H1 (cell line): ENCODE data around the gene TRIM44. TPM values are rescaled to one million over a fixed set of nuclear protein-coding genes. Genes with fewer than 3 reads are reported as not detected.

ENCODE experiments used
- KDM5A ChIP-seq: fragments of 200-600 bp; IDR thresholded peaks from 2 replicates; pipeline ENCODE4 v1.7.1; 2012; ENCODE audit warnings: mild to moderate bottlenecking, low read length, inconsistent platforms, mixed read lengths
- SUZ12 ChIP-seq: fragments of 200-600 bp; sonication (generic); IDR thresholded peaks from 2 replicates; pipeline ENCODE4 v1.6.1; 2012; ENCODE audit warnings: mild to moderate bottlenecking, inconsistent platforms, low read length, moderate library complexity, mixed read lengths
- polyA plus RNA-seq, 7 experiments: library from polyadenylated mRNA; depleted of rRNA in 3 of 7; stranded (reverse) in 5 of 7; unstranded in 2 of 7; fragments of >200 nt in 5 of 7; fragments of 200-250 nt in 2 of 7; gene quantifications; 1 replicate in 5 of 7; 2 replicates in 1 of 7; 4 replicates in 1 of 7; pipeline versions ENCODE4 v1.2.1 to v1.2.3, GENCODE V29; 2011 to 2013; ENCODE audit warnings: missing spikeins in 2 of 7, mixed read lengths in 2 of 7
- total RNA-seq: library from RNA; stranded (reverse); fragmentation: NEBNext Ultra II Directional; extraction: Animal tissue kit (Norgen Biotek cat#: 25700); gene quantifications from 2 replicates; pipeline ENCODE4 v1.2.1, GENCODE V29; 2021
- TF ChIP-seq, protein P1 (sequence below): fragments of 300-600 bp; sonication (generic); IDR thresholded peaks from 2 replicates; pipeline ENCODE4 v1.7.1; 2012; ENCODE audit warnings: low read length, moderate library complexity, mild to moderate bottlenecking, inconsistent platforms; ENCODE audit not compliant: insufficient replicate concordance

TRIM44 gene
- total and polyA plus RNA-seq, 2 of the 8 experiments (the other 6 are each of a cell fraction or from before 2014, with no cell fraction given), result 13.9 to 34.4 TPM

DNA sequence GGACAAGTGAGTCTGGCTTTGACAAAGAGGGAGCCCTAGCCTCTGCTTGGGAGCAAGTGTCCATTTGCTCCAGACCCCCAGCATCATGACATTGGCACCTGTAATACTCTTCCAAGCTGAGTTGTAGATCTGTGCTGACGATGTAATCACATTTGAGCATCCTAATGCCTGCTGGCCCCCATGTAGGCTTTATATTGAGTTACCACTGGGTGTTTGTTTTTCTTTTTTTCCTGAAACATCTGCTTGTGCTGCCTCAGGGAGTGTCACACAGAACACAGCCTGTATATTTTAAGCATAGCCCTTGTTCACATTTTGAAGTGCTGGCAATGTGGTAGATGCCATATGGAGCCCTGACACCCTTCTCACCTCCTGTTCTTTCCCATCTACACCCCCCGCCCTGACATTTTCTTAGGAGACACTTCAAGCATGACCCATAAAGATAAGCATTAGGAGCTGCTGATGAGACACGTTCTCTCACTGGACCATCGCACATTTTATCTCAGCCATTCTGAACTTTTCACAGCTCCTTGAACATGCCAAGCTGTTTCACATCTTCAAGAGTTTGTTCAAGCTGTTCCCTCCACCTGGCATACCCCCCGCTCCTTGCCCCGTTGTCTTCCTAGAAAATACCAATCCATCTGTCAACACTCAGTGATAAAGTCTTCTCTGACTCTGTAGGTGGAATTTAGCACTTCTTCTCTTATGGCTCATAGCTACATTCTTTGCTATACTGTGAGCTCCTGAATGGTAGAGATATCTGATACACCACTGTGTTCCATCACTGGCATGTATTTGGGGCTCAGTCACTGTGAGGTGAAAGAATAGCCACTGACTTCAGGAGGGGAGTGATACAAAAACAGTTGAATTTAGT is 128.7 kb downstream of the TRIM44 start (continued):
- TF ChIP-seq, protein P1, sequence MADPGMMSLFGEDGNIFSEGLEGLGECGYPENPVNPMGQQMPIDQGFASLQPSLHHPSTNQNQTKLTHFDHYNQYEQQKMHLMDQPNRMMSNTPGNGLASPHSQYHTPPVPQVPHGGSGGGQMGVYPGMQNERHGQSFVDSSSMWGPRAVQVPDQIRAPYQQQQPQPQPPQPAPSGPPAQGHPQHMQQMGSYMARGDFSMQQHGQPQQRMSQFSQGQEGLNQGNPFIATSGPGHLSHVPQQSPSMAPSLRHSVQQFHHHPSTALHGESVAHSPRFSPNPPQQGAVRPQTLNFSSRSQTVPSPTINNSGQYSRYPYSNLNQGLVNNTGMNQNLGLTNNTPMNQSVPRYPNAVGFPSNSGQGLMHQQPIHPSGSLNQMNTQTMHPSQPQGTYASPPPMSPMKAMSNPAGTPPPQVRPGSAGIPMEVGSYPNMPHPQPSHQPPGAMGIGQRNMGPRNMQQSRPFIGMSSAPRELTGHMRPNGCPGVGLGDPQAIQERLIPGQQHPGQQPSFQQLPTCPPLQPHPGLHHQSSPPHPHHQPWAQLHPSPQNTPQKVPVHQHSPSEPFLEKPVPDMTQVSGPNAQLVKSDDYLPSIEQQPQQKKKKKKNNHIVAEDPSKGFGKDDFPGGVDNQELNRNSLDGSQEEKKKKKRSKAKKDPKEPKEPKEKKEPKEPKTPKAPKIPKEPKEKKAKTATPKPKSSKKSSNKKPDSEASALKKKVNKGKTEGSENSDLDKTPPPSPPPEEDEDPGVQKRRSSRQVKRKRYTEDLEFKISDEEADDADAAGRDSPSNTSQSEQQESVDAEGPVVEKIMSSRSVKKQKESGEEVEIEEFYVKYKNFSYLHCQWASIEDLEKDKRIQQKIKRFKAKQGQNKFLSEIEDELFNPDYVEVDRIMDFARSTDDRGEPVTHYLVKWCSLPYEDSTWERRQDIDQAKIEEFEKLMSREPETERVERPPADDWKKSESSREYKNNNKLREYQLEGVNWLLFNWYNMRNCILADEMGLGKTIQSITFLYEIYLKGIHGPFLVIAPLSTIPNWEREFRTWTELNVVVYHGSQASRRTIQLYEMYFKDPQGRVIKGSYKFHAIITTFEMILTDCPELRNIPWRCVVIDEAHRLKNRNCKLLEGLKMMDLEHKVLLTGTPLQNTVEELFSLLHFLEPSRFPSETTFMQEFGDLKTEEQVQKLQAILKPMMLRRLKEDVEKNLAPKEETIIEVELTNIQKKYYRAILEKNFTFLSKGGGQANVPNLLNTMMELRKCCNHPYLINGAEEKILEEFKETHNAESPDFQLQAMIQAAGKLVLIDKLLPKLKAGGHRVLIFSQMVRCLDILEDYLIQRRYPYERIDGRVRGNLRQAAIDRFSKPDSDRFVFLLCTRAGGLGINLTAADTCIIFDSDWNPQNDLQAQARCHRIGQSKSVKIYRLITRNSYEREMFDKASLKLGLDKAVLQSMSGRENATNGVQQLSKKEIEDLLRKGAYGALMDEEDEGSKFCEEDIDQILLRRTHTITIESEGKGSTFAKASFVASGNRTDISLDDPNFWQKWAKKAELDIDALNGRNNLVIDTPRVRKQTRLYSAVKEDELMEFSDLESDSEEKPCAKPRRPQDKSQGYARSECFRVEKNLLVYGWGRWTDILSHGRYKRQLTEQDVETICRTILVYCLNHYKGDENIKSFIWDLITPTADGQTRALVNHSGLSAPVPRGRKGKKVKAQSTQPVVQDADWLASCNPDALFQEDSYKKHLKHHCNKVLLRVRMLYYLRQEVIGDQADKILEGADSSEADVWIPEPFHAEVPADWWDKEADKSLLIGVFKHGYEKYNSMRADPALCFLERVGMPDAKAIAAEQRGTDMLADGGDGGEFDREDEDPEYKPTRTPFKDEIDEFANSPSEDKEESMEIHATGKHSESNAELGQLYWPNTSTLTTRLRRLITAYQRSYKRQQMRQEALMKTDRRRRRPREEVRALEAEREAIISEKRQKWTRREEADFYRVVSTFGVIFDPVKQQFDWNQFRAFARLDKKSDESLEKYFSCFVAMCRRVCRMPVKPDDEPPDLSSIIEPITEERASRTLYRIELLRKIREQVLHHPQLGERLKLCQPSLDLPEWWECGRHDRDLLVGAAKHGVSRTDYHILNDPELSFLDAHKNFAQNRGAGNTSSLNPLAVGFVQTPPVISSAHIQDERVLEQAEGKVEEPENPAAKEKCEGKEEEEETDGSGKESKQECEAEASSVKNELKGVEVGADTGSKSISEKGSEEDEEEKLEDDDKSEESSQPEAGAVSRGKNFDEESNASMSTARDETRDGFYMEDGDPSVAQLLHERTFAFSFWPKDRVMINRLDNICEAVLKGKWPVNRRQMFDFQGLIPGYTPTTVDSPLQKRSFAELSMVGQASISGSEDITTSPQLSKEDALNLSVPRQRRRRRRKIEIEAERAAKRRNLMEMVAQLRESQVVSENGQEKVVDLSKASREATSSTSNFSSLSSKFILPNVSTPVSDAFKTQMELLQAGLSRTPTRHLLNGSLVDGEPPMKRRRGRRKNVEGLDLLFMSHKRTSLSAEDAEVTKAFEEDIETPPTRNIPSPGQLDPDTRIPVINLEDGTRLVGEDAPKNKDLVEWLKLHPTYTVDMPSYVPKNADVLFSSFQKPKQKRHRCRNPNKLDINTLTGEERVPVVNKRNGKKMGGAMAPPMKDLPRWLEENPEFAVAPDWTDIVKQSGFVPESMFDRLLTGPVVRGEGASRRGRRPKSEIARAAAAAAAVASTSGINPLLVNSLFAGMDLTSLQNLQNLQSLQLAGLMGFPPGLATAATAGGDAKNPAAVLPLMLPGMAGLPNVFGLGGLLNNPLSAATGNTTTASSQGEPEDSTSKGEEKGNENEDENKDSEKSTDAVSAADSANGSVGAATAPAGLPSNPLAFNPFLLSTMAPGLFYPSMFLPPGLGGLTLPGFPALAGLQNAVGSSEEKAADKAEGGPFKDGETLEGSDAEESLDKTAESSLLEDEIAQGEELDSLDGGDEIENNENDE, result no peak
- TF ChIP-seq KDM5A, result no peak
- no peak for TF ChIP-seq SUZ12
